GM21367 (cell line): Measurements from ENCODE around the gene MAD1L1.

Experiments
- ATAC-seq: cut with Tn5 transposase; IDR thresholded peaks from one replicate; pipeline ENCODE4 v1.9.1; 2021; ENCODE audit not compliant: unreplicated experiment

The MAD1L1 gene

DNA sequence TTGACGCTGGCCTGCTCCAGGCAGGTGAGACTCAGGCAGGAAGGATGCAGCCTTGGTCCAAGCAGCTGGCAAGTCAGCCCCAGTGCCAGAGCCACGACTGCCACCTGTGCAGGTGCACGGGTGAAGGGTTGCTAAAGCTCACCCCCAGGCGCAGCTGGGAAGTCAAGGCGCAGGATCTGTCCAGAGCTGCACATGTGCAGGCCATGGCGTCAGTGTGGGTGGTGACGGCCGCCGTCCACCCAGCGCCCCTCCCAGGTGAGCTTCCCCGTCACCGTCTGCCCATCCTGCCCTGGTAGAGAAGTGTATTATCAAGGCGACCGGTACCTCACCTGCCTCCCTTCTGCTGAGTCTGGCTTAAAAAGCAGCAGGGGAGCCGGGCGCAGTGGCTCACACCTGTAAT, 110.1 kb downstream of the MAD1L1 start:
- ATAC-seq = no peak

DNA sequence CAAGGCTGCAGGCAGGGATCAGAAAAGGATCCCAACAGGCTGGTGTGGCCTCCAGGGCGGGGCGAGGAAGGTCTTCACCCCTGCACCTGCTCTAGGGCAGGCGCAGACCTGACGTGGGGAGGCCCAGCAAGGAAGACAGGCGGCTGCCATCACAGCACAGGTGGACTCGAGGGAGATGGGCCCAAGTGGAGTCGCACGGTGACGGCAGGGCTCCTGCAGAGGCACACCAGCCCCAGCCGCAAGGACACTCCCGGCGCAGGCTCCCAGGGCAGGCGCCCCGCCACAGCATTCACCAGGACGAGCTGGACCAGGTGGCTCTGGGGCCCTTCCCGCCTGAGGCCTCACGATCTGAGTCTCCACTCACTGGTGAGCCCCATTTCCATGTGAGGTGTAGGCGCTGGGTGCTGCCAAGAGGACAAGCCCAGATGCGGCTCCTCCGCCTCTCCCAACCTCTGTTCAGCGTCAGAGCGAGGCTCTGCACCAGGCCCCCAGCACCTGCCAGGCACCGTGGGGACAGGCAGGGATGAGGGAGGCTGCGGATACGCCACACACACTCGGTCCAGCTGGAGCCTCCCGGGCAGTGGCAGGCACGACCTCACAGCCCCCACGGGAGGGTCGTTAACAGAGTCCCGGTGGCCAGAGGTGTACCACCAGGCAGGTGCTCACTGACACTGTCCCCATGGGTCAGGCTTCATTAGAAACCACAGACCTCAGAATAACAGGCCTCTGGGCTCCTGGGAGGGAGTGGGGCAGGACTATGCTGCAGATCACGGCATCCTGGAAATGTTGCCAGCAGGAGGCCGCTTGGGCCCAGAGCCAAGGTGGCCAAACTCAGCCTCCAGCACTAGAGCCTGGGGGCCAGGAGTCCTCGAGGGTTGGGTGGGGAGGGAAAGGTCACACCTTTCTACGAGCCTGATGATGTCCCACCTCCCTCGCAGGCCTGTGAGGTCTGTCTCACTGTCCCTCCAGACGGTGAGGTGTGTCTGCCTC, 111.6 kb downstream of the MAD1L1 start:
- no peak for ATAC-seq

DNA sequence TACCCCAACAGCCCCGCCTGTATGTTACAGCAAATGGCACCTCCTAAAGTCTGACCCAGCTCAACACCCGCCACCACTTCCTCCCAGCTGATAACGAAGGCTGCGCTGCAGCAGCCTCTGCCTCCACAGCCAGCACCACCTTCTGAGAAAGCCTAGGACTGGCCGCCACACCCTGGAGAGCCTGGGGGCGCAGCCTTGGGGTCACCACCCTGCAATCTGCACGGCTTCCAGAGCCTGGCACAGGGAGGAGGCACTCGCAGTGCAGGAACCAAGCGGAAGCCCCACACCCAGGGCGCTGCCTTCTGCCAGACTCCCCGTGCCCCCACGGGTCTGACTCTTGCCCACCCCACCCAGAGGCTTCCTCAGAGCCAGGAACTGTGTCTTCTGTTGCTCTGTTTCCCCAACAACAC, 112.5 kb downstream of the MAD1L1 start:
- no peak for ATAC-seq

DNA sequence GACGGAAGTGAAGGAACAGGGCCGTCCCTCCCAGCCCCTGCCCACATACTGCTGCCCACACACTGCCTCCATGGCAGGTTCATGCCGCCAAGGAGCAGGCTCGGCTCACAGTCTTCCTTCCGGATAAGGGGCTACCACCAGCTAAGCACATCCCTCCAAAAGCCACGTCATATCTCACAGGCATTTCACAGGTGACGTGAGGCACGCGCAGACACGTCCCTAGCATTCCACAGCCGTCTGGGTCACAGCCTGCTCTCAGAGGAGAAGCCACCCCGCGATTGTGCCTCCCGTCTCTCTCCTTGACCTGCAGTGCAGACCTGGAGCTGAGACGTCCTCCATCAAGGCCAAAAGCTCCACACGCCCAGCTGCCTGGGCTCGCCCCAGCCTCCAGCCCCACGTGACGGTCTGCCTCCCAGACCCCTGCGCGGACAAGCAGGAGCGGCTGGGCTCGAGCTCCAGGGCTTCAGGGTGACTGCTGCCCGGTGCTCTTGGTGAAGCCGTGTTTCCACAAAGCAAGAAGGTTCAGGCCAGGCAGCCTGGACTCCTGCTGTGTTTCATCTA, 114.0 kb downstream of the MAD1L1 start:
- ATAC-seq = no peak

DNA sequence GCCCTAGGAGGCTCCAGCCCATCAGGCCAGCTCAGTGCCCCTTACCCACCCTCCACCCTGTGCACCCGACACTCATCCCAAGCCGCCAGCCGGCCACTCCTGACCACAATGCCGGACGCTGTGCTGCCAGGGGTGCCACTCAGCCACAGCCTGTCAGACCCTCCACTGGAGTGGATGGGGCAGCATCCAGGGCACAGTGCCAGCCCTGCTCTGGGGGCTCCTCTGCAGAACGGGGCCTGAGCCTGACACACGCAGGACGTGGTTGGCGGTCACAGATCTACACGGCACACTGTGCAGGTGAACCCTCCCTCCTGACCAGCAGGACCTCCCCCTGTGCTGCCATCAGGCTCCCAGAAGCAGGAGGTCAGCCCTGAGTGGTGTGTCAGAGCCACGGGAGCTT, 114.7 kb downstream of the MAD1L1 start:
- ATAC-seq = no peak

DNA sequence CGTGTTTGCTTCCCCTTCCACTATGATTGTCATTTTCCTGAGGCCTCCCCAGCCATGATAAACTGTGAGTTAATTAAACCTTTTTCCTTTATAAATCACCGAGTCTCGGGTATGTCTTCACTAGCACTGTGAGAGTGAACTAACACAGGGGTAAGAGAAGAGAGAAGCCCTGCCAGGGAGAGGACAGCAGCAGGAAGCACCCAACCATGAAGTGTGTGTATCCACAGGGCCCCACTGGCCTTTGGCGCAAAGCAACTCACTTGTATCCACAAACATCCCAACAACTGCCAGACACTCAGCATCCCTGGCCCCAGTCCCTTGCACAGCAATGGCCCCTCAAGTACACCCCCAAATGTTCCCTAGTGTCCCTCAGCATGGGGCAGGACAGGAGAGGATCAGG, 115.1 kb downstream of the MAD1L1 start:
- no peak for ATAC-seq

DNA sequence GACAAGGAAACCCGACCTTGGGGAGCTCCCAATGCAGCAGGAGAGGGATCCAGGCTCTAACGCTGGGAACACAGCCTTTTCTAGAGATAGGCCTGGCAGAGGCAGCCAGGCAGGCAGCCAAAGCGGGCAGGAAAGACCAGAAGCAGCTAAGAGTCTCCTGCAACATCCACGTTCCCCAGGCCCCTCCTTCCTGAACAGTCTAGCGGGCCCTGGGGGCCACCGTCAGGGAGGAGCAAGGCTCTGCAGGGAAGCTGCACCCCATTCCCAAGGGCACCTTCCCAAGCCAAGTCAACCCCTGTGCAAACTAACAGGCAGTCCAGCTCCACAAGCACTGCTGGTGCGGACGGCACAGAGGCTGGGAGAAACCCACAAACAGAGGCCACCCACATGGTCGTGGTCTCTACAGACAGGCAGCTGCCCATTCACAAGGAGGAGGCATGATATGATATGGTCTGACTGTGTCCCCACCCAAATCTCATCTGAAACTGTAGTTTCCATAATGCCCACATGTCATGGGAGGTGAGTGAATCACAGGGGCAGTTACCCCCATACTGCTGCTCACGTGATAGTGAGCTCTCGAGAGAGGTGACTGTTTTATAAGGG, 115.7 kb downstream of the MAD1L1 start:
- no peak for ATAC-seq

DNA sequence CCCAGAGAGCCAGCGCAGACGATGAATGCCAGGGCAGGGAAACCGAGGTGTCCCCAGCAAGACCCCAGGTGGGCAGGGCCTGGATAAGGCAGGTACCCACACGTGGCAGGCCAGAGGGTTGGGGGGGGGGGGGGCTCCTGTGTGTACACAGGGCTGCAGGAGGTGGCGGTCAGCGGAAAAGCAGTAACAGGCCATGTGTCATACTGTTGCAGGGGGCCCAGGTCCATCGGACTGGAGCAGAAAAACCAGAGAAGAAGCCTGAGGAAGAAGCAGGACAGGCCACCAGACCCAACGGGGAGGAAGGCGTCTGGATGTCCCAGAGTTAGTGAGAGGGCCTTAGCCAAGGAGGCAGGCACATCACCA, 116.3 kb downstream of the MAD1L1 start:
- no peak for ATAC-seq

DNA sequence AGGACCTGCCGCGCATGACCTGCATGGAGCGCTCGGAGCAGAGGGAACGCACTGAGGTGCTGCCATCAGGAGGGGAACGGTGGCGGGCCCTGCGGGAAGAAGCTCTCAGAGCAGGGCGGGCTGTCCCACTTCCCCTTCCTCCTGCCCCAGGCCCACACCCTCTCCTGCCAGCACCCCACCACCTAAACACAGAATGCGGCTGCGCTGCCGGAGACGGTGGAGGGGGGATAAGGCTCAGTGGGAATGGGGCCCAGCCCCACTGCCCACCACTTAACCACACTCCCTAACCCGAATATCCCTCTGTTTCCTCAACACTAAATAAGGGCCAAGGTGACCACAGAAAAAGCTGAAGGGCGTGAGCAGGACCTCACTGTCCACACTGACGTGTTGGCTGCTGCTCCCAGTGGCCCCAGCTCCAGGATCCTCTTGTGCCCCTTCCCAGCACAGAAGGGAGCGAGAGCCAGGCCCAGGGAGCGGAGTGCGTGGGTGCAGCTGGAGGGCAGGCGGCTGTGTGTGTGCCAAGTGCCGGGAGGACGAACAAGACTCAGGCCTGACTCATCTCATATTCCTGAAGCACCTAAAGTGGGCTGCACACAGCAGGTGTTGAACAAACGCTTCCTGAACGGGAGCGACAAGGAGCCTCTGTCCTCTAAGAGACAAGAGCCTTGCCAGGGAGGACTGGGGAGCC, 116.8 kb downstream of the MAD1L1 start:
- no peak for ATAC-seq

DNA sequence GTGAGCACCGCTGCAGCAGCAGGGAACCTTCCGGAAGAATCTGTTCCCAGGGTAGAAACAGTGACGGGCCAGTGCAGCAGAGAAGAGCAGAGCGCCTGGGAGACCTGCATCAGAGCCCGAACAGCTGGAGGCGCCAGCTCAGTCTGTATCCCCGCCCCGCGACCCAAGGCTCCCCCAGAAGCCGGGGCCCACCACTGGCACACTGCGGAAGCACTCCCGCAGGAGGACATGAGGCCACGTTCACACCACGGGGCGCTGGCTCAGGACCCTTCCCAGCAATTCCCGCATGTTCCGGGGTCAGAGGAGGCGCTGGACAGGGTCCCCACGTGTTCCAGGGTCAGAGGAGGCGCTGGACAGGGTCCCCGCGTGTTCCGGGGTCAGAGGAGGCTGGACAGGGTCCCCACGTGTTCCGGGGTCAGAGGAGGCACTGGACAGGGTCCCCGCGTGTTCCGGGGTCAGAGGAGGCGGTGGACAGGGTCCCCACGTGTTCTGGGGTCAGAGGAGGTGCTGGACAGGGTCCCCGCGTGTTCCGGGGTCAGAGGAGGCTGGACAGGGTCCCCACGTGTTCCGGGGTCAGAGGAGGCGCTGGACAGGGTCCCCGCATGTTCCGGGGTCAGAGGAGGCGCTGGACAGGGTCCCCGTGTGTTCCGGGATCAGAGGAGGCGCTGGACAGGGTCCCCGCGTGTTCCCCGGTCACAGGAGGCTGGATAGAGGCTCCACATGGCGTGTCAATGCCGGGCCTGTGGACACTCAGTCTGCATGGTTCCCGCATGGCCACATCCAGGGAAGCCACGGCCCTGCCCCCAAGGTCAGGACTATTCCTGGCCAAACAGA, 117.6 kb downstream of the MAD1L1 start:
- no peak for ATAC-seq

DNA sequence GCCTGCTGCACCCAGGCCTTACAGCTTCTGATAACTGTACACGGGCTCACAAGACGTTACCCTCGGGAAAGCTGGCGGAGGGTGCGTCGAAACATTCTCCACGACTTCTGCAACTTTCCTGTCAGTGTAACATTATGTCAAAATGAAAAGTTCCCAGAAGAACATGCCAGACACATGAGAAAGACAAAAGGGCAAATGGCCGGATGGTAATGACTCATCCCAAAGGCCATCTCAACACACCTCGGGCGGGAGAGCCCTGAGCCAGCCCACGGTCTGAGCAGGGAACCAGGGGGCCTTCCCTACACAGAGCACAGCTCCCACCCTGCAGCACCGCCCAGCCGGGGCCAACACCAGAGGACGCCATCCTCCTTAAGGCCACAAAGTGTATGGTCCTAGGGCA, 118.7 kb downstream of the MAD1L1 start:
- no peak for ATAC-seq

DNA sequence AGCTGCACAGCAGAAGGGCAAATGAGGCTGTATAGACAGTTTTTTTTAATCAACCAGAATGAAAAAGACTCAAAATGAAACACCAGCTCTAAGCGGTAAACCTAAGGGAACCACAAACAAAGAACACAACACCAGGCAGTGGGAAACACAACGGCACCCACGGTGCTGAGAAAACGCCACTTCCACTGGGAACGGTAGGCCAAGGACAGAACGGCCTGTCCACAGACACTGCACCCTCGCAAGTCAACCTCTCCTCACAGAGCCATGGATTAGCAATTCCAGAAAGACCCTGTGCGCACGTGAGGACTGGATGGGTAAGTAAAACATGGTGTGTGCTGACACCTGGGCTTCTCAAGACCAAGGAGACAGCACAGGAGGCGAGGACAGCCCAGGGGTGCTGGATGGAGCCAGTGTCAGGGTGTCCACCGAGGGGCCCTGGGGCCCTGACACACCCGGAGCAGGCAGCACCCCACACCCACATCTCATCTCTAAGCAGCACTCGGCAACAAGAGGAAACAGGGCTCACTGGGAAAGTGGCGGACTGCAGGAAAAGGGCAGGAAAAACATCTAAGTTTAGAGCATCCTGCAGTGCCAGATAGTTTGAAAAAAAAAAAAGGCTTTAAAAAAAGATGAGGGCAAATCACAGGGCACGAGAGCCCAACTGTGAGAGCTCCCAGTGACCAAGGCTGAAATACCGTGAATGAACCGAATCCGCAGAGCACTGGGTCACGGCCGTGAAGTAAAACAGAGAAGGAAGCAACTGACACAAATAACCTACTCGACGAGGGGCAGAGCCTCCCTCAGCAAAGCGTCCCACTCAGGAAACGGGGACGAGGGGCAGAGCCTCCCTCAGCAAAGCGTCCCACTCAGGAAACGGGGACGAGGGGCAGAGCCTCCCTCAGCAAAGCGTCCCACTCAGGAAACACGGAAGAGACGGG, 120.2 kb downstream of the MAD1L1 start:
- no peak for ATAC-seq

DNA sequence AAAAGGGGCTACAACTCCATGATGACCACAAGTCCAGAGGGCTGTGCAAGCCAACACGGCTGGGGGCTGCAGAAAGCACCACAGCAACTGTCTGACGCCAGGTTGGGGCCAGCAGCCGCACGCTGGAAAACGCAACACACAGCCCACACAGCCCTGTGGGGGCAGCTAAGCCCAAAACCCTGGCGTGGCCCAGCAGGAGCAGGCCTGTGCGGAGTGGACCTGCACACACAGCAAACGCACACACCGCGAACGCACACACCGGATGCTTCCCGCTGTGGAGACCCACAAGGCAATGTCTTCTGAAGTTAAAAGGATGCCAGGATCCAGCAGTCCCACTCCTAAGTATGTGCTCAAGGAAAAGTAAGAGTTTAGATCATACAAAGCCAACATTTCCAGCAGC, 121.2 kb downstream of the MAD1L1 start:
- ATAC-seq = no peak

DNA sequence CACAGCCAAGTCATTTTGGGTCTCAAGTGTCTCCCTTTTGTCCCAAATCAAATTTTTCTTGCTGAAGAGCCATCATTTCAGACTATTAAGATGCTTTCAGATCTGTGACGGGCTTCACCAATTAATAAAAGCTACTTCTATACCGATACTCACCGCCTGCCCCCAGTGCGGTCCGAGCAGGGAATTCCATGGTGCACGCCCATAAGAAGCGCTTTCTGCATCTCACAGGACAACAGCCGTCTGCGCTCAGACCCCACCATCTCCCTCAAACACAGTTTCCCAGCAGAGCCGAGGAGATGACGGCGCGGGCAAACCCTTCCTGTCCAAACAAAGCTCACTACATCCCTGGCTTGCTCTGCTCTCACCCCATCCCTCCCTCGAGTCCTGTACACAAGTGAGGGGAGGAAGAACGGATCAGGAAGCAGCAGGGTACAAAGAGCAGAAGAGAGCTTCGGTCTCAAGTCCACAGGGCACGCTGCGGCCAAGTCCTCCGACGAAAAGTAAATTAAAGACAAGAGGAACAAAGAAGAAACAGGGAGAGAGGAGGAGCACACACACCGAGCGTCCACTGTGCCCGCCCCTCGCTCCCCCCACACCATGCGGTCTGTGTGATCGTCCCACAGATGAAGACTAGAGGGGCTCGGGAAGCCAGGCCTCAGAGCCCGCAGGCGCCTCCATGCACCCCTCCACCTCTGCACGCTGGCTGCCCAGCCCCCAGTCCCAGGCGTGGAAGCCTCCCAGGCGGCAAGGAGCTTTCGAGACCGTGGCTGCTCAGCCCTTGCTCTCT, 121.9 kb downstream of the MAD1L1 start:
- no peak for ATAC-seq

DNA sequence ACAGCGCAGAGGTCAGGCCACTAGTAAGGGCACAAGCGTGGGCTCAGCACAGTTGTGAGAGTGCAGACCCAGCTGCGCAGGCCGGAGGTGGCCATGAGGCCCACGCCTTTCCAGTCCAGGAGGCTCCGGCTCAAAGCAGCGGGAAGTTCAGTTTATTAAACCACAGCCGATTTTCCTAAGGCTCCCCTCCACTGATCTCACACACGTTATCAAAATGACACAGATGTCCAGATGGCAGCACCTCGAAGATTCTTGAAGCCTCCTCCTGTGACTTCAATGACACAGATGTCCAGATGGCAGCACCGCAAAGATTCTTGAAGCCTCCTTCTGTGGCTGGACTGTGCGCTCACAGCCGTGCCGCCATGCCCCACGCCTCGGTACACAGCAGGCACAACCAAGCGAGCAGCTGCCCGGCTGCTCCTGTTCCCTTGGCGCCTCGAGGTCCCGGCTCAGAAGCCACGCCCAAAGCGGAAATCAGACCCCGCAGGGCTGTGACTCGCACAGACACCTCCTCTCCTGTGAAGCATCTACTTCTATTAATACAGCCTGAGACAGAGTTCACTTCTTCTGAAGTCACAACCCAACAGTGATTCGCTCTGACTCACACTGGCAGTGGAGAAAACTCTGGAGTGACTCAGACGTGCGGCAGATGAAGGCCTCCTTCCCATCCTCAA, 122.7 kb downstream of the MAD1L1 start:
- ATAC-seq = no peak

DNA sequence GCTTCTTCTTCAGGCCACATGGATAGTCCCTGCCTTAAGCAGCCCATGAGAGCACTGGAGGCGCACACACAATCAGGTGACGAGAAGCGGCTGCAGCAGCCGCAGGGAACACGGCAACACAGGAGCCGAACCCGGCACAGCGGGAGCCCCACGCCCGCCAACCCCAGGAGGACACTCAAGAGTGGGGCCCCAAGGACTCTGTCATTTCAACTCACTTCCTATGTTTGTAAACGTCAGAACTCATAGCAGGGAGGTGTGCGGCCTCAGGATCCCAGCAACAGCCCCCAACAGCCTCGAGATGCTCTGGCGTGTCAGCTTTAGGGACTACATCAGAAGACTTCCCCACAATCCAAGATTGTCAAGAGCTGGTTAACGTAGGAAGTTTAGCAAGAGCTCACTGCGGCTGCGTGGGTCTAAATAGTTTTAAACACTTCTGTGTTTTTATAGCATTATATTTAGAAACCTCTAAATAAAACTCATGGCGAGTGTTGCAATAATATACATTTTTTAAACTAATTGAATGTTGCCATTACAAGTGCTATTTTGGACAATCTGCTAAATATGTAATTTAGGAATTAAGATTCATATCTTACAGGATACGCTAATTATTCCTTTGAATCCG, 123.4 kb downstream of the MAD1L1 start:
- no peak for ATAC-seq

DNA sequence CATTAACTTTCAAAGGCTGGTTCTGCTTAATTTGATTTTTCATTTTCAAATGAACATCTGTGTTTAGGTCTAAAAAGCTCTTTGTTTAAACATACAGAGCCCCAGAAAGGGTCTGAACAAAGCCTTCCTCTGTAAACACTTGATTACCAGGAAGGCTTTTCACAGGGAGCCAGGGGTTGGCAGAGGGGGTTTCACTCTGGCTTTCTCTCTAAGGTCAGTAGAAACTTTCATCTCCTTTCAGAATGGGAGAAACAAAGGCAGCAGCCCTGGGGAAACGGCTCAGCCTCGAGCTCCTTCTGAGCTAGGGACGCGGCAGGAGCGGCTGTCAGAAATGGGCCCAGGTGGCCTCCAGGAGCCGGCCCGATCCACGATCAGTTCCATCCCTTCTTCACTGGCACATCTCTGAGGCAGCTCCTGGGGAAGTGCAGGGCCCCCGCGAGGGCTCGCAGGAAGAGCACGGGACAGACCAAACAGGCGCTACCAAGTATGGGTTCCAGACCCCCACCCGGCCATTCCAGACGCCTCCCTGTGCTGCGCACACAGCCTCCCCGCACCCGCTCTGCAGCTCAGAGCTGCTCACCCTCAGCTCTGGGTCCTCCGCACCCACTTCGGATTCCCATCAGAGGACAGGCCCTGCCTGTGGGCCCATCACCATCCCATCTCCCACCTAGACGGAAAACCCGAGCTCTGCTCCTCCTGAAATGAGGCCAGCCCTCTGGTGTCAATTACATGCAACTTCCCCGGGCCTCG, 124.1 kb downstream of the MAD1L1 start:
- no peak for ATAC-seq
